Stimulated activated CD8-positive, alpha-beta memory T cell treated with anti-CD3 and anti-CD28 coated beads, Interleukin-4, amount 100 ng/mL, for 48 hours (primary cell): Measurements from ENCODE around the gene SEC63.
"Not testable (repeated sequence)": the region's sequence is repeated elsewhere in the genome, so short reads cannot be mapped to it uniquely, and the experiment has no call there.

ENCODE experiments used
- DNase-seq: peaks from one replicate; pipeline ENCODE4 v3.0.0-alpha.2; 2020

The SEC63 gene

GRCh38 chr6:107971181-107971580, 13.2 kb upstream of the SEC63 start:
- no peak for DNase-seq

- DNase-seq = no peak
Observed at GRCh38 chr6:107970255-107970654, 12.2 kb upstream of the SEC63 start.

GRCh38 chr6:107968081-107968480, 10.1 kb upstream of the SEC63 start:
- no peak for DNase-seq

GRCh38 chr6:107965746-107966145, 7.7 kb upstream of the SEC63 start:
- no peak for DNase-seq

GRCh38 chr6:107962723-107963122, 4.7 kb upstream of the SEC63 start:
- DNase-seq = no peak

- no peak for DNase-seq
Observed at GRCh38 chr6:107959392-107959791, 1.4 kb upstream of the SEC63 start.

- not testable (repeated sequence) for DNase-seq
Observed at GRCh38 chr6:107958689-107959362, 818 bp upstream of the SEC63 start.

- peak; percentile 72 for DNase-seq
Observed at GRCh38 chr6:107957308-107957908, 600 bp downstream of the SEC63 start.

GRCh38 chr6:107956586-107957307, 1.3 kb downstream of the SEC63 start:
- no peak for DNase-seq

- DNase-seq = no peak
Observed at GRCh38 chr6:107956181-107956580, 1.8 kb downstream of the SEC63 start.

- not testable (repeated sequence) for DNase-seq
Observed at GRCh38 chr6:107953858-107954414, 4.1 kb downstream of the SEC63 start.

GRCh38 chr6:107943626-107944439, 14.2 kb downstream of the SEC63 start:
- DNase-seq = no peak

GRCh38 chr6:107942142-107942541, 15.9 kb downstream of the SEC63 start:
- DNase-seq = no peak

GRCh38 chr6:107941627-107942026, 16.4 kb downstream of the SEC63 start:
- DNase-seq = no peak

- no peak for DNase-seq
Observed at GRCh38 chr6:107941199-107941598, 16.8 kb downstream of the SEC63 start.

- not testable (repeated sequence) for DNase-seq
Observed at GRCh38 chr6:107936910-107937292, 21.1 kb downstream of the SEC63 start.

- DNase-seq = no peak
Observed at GRCh38 chr6:107936162-107936909, 21.7 kb downstream of the SEC63 start.

- DNase-seq = not testable (repeated sequence)
Observed at GRCh38 chr6:107934229-107934628, 23.8 kb downstream of the SEC63 start.

GRCh38 chr6:107932580-107932979, 25.4 kb downstream of the SEC63 start:
- DNase-seq = no peak

- no peak for DNase-seq
Observed at GRCh38 chr6:107931894-107932293, 26.1 kb downstream of the SEC63 start.

GRCh38 chr6:107928984-107929383, 29.0 kb downstream of the SEC63 start:
- no peak for DNase-seq
